GM19025 (cell line): ENCODE results near the gene ALX1.

Source experiments
- ATAC-seq: cut with Tn5 transposase; IDR thresholded peaks from one replicate; pipeline ENCODE4 v1.9.1; 2021; ENCODE audit warnings: mild to moderate bottlenecking, low read depth, moderate library complexity; ENCODE audit not compliant: unreplicated experiment

ALX1 gene

GRCh38 chr12:85280165-85280983 is at the start of gene ALX1:
Gene ALX1 (plus strand): TSS chr12:85280220. CDS start chr12:85280262, 42 bp downstream.
- ATAC-seq = peak; percentile 66

- ATAC-seq = no peak
Observed at GRCh38 chr12:85237327-85237726, 42.7 kb upstream of the ALX1 start.

- ATAC-seq = no peak
Observed at GRCh38 chr12:85244561-85244960, 35.5 kb upstream of the ALX1 start.

GRCh38 chr12:85253853-85254252 is 26.2 kb upstream of the ALX1 start:
- no peak for ATAC-seq

GRCh38 chr12:85257671-85258070 is 22.3 kb upstream of the ALX1 start:
- ATAC-seq = no peak

GRCh38 chr12:85260447-85260846 is 19.6 kb upstream of the ALX1 start:
- no peak for ATAC-seq

- ATAC-seq = no peak
Observed at GRCh38 chr12:85260896-85261295, 19.1 kb upstream of the ALX1 start.

GRCh38 chr12:85266356-85266755 is 13.7 kb upstream of the ALX1 start:
- no peak for ATAC-seq

GRCh38 chr12:85273381-85274314 is 6.4 kb upstream of the ALX1 start:
- ATAC-seq = peak; percentile 43

GRCh38 chr12:85274315-85274651 is 5.7 kb upstream of the ALX1 start:
- ATAC-seq = no peak

- ATAC-seq = no peak
Observed at GRCh38 chr12:85275374-85275773, 4.6 kb upstream of the ALX1 start.

GRCh38 chr12:85277191-85277590 is 2.8 kb upstream of the ALX1 start:
- ATAC-seq = no peak

GRCh38 chr12:85277900-85278597 is 2.0 kb upstream of the ALX1 start:
- ATAC-seq = no peak

- ATAC-seq = no peak
Observed at GRCh38 chr12:85278598-85279448, 1.2 kb upstream of the ALX1 start.

- ATAC-seq = no peak
Observed at GRCh38 chr12:85279449-85280164, 413 bp upstream of the ALX1 start.

GRCh38 chr12:85280984-85281630 is 1.1 kb downstream of the ALX1 start:
- no peak for ATAC-seq

GRCh38 chr12:85281636-85282312 is 1.8 kb downstream of the ALX1 start:
- ATAC-seq = no peak

- no peak for ATAC-seq
Observed at GRCh38 chr12:85283560-85283959, 3.5 kb downstream of the ALX1 start.
